Measurements from ENCODE around the gene SPR. TPM values are rescaled to one million over a fixed set of nuclear protein-coding genes. Genes with fewer than 3 reads are reported as not detected.

The SPR gene
- polyA plus RNA-seq, 1 donor = 8.5 TPM

- no peak for DNase-seq
Observed at GRCh38 chr2:72914589-72915319, 27.5 kb downstream of the SPR start.

- DNase-seq = no peak
Observed at GRCh38 chr2:72915320-72915906, 28.2 kb downstream of the SPR start.

GRCh38 chr2:72915907-72916742, 28.9 kb downstream of the SPR start:
- DNase-seq = peak; percentile 60

GRCh38 chr2:72916743-72917137, 29.5 kb downstream of the SPR start:
- no peak for DNase-seq

GRCh38 chr2:72917138-72917876, 30.1 kb downstream of the SPR start, which contains the start of gene EMX1:
TSS of gene EMX1 (plus strand) at chr2:72917519. CDS start at chr2:72917853, 334 bp downstream.
- peak; percentile 66 for DNase-seq

- DNase-seq = no peak
Observed at GRCh38 chr2:72917877-72918553, 30.8 kb downstream of the SPR start.

- no peak for DNase-seq
Observed at GRCh38 chr2:72919414-72920317, 32.5 kb downstream of the SPR start.

- no peak for DNase-seq
Observed at GRCh38 chr2:72920318-72921087, 33.3 kb downstream of the SPR start.

GRCh38 chr2:72921088-72921851, 34.1 kb downstream of the SPR start:
- no peak for DNase-seq

GRCh38 chr2:72921853-72922252, 34.6 kb downstream of the SPR start:
- no peak for DNase-seq

- DNase-seq = no peak
Observed at GRCh38 chr2:72923833-72924352, 36.7 kb downstream of the SPR start.

GRCh38 chr2:72924353-72925240, 37.4 kb downstream of the SPR start:
- DNase-seq = no peak

GRCh38 chr2:72925328-72925943, 38.2 kb downstream of the SPR start:
- DNase-seq = no peak

GRCh38 chr2:72926368-72926767, 39.2 kb downstream of the SPR start:
- no peak for DNase-seq

- no peak for DNase-seq
Observed at GRCh38 chr2:72926811-72927465, 39.7 kb downstream of the SPR start.
